HG03095 (cell line): Measurements from ENCODE around the gene CBFA2T2.
"Not testable (repeated sequence)": the region's sequence is repeated elsewhere in the genome, so short reads cannot be mapped to it uniquely, and the experiment has no call there.

ENCODE experiments used
- ATAC-seq: cut with Tn5 transposase; IDR thresholded peaks from one replicate; pipeline ENCODE4 v1.9.1; 2021; ENCODE audit warnings: moderate library complexity; ENCODE audit not compliant: unreplicated experiment

The CBFA2T2 gene

DNA sequence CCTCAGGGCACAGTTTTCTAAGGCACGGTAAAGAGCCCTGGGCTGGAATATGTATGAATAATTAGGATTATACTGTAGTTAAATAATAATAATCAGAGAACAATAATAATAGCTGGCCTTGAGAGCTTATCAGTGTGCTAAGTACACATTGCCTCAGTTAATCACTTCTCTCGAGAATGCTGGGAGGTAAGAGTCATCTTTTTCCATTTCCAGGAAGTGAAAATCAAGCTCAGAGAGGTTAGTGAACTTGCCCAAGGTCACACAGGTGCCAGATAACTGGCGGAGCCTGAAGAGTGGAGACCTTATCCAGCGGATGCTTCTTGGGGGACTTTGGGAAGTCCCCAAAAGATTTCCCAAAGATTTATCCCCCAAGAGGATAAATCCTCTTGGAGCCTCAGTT, 19.4 kb upstream of the CBFA2T2 start:
- no peak for ATAC-seq

DNA sequence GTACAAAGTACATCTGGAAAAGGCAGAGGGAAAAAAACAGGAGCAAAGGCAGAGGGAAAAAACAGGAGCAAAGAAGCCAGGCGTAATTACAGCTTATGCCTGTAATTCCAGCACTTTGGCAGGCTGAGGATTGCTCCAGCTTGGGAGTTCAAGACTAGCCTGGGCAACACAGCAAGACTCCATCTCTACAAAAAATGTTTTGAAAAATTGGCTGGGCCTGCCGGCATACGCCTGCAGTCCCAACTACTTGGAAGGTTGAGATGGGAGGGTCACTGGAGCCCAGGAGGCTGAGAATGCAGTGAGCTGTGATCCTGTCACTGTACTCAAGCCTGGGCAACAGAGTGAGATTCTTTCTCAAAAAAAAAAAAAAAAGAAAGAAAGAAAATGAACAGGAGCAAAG, 19.0 kb upstream of the CBFA2T2 start:
- no peak for ATAC-seq

- ATAC-seq: no peak
Measured at GRCh38 chr20:33472868-33473435, 16.9 kb upstream of the CBFA2T2 start.

DNA sequence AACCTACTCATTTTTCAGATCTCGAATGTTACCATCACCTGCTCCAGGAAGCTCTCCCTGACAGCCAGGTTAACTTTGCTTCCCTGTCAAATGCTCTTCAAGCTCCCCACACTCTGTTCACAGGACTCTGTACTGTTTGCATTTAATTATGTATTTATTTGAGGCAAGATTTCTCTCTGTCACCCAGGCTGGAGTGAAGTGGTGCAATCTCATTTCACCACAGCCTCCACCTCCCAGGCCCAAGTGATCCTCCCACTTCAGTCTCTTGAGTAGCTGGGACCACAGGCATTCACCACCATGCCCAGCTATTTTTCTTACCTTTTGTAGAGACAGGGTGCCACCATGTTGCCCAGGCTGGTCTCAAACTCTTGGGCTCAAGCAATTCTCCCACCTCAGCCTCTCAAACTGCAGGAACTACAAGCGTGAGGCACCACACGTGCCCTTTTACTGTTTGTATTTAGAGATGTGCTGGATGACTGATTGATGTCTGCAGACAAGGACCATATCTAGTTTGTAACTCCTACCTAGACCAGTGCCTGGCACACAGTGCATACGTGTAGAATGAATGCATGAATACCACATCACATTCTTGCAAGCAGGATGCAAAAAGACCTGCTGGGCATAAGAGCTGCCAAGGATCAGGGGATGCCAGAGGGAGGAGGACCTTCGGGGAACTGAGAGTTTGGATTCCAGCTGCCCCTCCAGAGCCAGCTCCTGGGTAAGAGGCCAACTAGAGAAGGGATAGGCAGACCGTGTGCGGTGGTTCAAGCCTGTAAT, 15.6 kb upstream of the CBFA2T2 start:
- ATAC-seq: no peak

DNA sequence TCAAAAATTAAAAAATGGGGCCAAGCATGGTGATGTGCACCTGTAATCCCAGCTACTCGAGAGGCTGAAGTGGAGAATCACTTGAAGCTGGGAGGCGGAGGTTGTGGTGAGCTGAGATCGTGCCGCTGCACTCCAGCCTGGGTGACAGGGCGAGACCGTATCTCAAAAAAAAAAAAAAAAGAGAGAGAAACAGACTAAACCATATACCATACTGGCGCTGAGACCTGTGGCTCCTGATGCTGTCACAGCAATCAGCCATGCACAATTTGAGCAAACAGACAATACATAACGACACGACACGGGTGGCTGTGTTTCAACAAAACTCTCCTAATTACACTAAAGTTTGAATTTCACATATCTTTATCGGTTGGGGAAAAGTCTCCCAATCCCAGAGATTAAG, 14.9 kb upstream of the CBFA2T2 start:
- ATAC-seq: no peak

DNA sequence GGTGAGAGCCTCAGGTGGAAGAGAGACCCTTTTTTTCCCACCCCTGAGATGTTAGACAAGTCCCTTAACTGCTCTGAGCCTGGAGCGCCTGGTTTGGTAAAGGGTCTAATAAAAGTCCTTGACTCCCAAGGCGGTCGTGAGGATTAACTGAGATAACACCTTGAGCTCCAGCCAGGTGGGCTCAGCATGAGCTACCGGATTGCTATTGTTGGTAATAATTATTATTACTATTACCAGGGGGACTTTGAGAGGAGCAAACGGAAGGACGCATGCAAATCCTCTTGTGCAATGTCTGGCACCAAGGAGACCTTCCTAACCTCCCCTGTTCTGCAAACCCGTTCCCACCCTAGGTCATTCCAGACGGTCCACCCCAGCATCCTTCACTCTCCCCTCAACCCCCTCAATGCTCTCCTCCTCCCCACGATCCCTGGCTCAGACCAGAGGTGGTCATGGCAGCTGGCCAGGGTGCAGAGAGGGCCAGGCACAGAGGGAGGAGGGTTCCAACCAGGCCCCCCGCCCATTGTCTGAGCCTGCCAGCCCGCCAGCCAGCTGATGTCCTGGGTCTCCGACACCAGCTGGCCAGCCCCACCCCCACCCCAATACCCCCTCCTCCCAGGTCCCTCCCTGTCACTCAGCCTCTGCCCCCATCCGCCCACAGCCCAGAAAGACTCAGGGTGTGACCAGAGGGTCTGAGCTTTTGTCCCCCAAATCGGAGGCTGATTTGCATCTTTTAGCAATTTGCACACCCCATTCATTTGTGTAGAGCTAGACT, 14.3 kb upstream of the CBFA2T2 start:
- no peak for ATAC-seq

- ATAC-seq: no peak
Measured at GRCh38 chr20:33477386-33478234, 12.3 kb upstream of the CBFA2T2 start.

- ATAC-seq: no peak
Measured at GRCh38 chr20:33480048-33480447, 9.8 kb upstream of the CBFA2T2 start.

DNA sequence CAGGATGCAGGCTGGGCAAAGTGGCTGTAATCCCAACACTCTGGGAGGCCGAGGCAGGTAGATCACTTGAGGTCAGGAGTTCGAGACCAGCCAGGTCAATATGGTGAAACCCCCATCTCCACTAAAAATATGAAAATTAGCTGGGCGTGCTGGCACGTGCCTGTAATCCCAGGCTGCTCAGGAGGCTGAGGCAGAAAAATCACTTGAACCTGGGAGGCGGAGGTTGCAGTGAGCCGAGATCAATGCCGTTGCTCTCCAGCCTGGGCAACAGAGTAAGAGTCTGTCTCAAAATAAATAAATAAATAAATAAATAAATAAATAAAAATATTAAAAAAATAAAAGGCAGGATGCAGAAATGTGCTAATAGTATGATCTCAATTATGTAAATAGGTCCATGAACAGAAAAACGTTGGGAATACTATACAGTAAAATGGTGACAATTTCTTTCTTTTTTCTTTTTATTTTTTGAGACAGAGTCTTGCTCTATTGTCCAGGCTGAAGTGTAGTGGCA, 8.4 kb upstream of the CBFA2T2 start:
- no peak for ATAC-seq

DNA sequence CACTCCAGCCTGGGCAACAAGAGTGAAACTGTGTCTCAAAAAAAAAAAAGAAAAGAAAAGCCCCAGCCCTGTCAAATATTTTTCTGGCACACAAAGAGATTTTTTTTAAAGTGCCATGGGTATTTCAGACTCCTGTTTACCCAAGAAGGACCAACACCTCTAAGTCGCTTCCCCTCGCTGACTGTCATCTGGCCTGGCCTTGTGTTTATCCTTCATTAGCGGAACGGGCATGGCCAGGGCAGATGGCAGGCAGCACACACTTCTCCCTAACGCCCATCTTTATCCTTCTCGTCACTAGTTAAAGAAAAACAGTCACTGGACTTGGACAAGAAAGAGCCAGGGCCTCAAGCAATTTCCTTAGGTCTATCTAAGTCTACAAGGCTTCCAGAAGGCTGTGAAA, 7.3 kb upstream of the CBFA2T2 start:
- ATAC-seq: no peak

GRCh38 chr20:33483186-33483585, 6.7 kb upstream of the CBFA2T2 start:
- not testable (repeated sequence) for ATAC-seq

- no peak for ATAC-seq
Measured at GRCh38 chr20:33488201-33488600, 1.7 kb upstream of the CBFA2T2 start.

DNA sequence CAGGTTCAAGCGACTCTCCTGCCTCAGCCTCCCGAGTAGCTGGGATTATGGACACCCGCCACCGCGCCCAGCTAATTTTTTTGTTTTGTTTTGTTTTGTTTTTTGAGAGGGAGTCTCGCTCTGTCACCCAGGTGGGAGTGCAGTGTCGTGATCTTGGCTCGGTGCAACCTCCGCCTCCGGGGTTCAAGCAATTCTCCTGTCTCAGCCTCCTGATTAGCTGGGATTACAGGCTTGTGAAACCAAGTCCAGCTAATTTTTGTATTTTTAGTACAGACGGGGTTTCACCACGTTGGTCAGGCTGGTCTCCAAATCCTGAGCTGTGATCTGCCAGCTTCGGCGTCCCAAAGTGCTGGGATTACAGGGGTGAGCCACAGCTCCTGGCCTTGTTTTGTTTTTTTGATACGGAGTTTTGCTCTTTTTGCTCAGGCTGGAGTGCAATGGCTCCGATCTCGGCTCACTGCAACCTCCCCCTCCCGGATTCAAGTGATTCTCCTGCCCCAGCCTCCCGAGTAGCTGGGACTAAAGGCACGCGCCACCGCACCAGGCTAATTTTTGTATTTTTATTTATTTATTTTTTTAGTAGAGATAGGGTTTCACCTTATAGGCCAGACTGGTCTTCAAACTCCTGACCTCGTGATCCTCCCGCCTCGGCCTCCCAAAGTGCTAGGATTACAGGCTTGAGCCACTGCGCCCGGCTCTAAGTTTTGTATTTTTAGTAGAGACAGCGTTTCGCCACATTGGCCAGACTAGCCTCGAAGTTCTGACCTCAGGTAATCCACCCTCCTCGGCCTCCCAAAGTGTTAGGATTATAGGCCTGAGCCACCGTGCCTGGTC, 1.0 kb upstream of the CBFA2T2 start:
- not testable (repeated sequence) for ATAC-seq

GRCh38 chr20:33489495-33490022, 337 bp upstream of the CBFA2T2 start:
- ATAC-seq: peak; percentile 95

- no peak for ATAC-seq
Measured at GRCh38 chr20:33490934-33491656, 1.2 kb downstream of the CBFA2T2 start.

- ATAC-seq: no peak
Measured at GRCh38 chr20:33493076-33493766, 3.3 kb downstream of the CBFA2T2 start.

DNA sequence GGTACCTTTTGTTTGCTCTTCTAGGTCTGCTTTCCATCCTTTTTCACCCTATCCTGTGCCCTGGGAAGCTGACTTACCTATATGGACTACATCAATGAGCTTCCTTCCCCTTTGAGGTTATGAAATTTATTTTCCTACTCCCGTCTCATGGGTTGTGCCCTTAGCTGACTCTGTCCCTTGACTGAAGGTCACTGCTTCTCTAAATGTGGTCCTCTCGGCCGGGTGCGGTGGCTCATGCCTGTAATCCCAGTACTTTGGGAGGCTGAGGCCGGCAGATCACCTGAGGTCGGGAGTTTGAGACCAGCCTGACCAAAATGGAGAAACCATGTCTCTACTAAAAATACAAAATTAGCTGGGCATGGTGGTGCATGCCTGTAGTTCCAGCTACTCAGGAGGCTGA, 6.9 kb downstream of the CBFA2T2 start:
- not testable (repeated sequence) for ATAC-seq

GRCh38 chr20:33499355-33499754, 9.5 kb downstream of the CBFA2T2 start:
- no peak for ATAC-seq
